Activated CD4-positive, alpha-beta T cell treated with anti-CD3 and anti-CD28 coated beads, Interleukin-2, amount 50 U/mL, for 24 hours (primary cell): ENCODE results near the gene FANCC.
"Not testable (repeated sequence)": the region's sequence is repeated elsewhere in the genome, so short reads cannot be mapped to it uniquely, and the experiment has no call there.

Experiments
- DNase-seq, 2 donors: peaks; one replicate each; pipeline ENCODE4 v3.0.0-alpha.2; 2020; ENCODE audit warnings: low read depth in 1 of 2, low spot score in 1 of 2

FANCC gene

DNA sequence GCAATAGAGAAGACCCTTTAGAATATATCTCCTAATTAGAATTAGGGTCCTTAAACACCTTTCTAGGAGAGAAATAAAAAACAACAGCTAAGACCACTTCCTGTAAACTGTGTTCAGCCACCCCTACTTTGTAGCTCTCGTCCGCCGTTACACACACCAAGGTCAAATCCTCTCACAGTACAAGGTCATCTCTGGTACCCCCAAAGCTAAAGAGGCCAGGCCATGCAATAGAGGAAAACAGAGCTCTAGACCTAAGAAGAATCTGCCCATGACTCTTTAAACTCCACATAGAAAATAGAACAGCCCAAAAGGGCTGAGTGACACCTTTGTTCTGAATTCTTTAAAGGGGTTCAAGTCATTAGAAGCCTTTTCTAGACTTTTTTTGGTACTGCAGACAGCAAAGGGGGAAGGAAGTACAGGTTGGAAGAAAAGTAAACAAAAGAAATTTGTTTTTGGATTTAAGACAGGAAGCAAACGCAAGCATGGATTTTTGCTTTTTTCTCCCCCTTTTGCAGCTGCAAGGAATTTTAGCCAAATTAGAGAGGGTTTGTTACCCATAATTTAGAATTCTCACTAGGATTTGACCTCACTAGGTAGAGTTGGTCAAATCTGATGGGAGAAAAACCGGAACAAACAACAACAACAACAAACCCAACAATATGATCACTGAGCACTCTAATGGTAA lies 13.4 kb upstream of the FANCC start:
- DNase-seq, result no peak

DNA sequence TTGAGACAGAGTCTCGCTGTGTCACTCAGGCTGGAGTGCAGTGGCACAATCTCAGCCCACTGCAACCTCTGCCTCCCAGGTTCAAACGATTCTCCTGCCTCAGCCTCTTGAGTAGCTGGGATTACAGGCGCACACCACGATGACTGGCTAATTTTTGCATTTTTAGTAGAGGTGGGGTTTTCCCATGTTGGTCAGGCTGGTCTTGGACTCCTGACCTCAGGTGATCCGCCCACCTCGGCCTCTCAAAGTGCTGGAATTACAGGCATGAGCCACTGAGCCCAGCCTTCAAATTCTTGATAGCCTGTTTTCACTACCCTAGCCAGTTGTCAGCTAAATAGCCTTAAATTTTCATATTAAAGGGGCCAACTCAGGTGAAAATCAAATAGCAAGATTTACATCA lies 11.6 kb upstream of the FANCC start:
- DNase-seq, result not testable (repeated sequence)

DNA sequence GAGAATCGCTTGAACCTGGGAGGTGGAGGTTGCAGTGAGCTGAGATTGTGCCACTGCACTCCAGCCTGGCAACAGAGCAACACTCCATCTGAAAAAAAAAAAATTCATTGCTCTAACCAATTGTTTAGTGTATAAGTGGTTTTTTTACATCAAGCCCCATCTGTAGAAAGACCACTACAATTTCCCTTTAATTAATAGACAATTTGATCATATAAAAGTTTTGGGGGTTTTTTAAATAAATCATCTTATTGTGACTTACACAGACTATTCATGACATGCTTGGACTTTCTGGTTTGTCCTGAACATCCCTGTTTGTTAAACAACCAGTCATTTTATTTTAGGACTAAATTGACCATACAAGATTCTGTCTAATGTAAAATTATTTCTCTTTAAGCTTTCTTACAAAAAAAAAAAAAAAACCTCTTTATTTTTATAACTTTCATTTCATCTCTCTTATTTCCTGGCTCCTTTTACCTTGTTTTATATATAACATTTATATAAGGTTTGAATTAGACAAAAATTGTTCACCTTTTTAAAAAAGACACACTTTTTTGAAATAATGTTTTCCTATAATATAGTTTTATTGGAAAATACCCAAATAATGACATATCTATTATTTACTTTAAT lies 9.8 kb upstream of the FANCC start:
- DNase-seq, result no peak

DNA sequence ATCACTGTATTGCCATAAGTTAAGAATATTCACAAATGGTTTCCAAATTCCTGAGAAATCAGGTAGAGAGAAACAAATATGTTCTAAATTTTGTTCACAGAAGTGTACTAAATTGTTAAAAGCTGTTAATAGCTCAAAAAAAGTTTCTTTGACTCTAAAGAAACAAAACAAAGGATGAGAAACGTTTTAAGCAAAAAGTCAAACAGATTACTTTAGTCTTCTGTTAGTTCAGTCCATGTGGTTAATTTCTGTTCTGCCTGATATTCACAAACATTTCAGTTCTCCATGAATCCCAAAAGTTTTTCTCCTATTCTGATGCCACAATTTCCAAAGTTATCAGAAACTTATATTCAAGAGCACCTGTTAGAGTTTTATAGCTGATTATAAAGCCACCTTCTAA lies 7.7 kb upstream of the FANCC start:
- no peak for DNase-seq

DNA sequence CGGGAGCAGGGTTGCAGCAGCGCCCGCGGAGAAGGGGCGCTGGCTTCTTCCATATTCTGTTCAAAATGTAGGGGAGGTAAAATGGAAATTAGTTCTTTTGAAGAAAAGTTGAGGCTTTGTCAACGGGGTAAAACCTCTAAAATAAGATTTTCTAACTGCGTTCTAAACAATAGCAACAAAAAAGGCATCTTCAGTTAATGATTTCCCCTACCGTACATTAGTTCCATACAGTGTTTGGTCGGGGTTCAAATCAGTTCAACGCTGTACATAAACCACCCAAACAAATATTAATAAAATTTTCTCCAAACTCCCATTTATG lies 343 bp upstream of the FANCC start:
- no peak for DNase-seq

DNA sequence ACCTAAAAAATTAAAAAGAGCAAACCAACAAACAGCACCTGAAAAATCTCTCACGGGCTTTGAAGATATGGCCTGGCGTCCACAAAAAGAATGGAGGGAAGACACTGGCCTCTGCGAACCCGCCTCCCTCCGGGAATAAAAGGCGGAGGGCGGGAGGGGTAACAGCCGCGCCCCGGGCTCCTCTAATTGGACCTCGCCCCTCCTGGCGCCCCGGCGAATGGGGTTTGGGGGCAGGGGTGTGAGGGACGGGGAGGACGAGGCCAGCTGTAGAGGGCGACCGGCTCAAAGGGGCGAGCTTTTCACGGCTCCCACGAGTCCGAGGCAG lies 753 bp downstream of the FANCC start:
- peak in 1 of 2 donors; percentile 2 for DNase-seq

DNA sequence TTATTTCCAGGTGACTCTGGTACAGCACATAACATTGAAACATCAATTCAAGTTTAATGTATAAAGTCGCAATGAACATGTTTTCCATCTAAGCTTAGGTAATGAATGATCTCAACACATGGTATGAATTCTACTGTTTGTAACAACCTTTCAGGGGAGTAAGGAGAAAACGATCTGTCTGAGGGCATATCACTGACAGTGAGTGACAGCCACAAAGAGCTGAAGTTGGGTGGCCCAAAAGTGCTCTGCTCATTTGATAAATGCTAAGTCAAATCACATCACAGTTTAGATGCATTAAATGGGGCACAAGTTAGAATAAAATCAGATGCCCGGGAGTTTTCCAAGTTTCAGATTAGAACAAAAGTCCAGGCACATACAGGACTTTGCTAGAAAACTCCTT lies 1.2 kb downstream of the FANCC start:
- DNase-seq, result no peak

DNA sequence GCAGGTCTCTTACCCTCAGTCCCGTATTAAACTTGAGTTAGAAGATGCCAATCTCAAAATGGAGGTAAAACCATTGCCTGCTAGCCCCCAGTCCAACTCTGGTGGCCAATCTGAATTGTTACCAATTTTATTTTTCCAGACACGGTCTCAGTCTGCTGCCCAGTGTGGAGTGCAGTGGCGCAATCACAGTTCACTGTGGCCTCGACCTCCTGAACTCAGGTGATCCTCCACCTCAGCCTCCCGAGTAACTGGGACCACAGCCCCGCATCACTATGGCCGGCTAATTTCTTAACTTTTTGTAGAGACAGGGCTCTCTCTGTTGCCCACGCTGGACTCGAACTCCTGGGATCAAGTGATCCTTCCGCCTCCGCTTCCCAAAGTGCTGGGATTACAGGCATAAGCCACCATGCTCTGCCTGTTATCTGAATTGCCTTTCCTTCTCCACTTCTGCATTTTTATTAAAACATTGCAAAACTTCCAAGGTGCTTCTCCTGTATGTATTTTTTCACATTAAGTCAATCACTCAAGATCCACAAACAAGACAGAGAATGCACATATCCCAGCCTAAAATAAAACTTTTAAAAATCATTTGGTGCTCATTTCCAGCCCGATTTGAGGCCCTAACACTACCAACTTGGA lies 2.3 kb downstream of the FANCC start:
- no peak for DNase-seq

DNA sequence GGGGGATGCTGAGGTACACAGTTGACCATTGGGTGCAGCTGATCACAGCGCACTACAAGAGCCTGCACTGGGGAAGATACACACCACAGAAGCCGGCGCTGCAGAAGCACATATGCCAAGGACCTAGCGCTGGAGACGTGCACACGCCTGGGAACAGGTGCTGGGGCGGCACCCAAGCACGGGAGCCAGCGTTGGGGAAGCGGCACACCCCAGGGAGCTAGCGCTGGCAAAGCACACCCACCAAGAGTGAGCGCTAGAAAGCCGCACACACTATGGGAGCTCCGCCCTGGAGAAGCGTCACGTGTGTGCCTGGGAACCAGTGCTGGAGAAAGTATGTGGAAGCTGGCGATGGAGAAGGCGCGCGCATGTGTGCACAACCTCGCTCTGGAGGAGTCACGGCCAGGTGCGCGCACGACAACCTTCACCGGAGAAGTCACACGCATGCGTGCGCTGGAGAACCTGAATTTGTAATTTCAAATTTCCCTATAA lies 4.5 kb downstream of the FANCC start:
- no peak for DNase-seq

DNA sequence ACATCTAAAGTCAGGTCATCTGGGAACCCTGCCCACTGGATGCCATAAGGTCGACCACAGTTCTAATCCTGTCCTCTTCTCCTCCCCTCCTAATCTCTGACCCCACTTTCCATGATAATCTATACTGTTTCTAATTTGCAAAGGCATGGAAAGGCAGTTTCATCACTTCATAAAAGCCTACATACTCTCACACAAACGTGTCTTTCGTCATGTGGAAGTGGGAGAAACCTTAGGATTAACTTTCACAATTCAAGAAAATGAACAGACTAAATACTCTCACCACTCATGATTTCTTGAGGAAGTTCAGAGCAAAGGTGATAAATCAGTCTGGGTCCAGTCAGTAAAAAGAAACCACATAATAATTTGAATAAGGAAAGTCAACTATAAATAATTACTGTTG lies 5.5 kb downstream of the FANCC start:
- no peak for DNase-seq

DNA sequence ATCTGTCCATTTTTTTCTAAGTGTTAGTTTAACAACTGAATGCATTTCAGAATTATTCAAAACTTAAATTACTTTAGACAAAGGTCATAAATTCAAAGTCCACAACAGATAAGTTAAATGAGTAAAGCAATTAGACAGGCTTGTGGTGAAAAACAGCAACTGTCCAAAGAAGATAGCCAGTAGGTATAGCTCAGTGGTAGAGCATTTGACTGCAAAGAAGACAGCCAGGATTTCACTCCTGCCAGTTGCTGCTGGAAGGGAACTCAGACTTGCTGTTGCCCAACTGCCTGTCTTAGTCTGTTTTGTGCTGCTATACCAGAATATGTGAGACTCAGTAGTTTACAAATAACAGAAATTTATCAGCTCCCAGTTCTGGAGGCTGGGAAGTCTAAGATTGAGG lies 10.0 kb downstream of the FANCC start:
- DNase-seq, result no peak

DNA sequence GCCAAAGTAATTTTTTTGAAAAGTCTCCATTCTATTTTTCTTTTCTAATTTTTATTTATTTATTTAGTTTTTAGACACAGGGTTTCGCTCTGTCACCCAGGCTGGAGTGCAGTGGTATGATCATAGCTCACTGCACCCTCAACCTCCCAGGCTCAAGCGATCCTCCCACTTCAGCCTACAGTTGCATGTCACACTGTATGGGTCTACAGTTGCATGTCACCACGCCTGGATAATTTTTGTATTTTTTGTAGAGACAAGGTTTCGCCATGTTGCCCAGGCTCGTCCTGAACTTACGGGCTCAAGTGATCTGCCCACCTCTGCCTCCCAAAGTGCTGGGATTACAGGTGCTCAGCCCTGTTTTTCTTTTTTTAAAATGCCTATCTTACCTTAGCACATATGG lies 10.7 kb downstream of the FANCC start:
- no peak for DNase-seq

DNA sequence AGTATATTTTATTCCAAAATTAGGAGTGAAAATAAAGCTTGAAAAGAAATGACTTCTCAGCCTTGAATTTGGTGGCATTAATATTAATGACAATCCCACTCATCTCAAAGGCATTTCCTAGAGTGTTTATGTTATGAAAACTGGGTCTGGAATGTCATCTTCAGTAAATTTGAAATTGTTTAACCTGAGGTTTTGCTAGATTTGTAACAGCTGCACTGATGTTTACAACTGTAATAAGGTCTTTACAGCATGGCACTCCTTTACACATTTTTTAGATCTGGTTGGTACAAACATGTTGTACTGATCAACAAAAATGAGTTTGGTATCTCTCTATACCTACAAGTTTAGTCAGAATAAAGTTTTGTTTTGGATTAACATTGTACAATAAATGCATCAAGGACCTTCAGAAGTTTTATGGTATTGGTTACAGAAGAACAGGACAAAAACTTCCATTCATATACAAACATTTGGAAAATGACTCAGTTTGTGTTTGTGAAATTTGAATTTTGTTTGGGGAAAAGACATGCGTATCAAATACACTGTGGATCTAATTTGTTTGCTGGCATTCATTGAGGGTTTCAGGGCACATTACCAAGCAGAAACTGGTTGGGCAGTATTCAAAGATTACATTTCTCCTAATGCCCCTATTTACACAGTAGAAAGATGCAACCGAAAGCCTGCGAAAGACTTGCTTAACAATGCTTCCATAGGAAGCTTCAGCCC lies 11.6 kb downstream of the FANCC start:
- DNase-seq, result no peak

DNA sequence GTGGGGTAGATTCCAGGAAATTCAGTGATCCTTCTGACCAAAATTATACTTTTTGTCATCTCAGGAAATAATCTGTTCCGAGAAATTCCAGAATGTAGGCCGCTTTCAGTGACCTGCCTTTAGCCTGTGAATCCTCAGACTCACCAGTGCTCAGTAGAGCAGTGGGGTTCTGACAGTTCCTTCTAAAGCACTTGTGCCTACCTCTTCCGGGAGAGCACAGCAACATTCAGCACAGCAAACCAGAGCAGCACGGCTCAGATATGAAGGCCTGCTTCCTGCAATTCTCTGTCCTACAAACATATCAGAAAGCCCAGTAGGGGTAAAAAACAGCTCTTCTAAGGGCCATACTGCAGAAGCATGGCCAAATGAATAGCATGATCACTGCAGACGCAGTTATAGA lies 15.0 kb downstream of the FANCC start:
- no peak for DNase-seq

DNA sequence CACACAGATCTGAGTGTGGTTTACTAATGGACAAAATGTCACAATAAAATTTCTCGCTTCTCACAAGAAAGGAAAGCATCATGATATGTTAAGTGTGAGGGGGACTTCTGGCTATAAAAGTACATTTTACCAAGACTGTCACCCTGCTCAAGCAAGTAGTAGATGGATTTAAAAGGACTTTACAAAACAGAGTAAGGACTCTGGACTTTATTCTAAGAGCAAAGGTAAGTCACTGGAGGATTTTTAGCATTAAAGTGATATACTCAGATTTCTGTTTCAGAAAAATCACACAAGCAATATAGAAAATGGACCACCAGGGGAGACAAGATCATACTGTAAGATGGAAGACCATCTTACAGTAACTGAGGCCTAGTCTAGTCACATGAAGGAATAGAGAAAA lies 19.7 kb downstream of the FANCC start:
- DNase-seq, result no peak

DNA sequence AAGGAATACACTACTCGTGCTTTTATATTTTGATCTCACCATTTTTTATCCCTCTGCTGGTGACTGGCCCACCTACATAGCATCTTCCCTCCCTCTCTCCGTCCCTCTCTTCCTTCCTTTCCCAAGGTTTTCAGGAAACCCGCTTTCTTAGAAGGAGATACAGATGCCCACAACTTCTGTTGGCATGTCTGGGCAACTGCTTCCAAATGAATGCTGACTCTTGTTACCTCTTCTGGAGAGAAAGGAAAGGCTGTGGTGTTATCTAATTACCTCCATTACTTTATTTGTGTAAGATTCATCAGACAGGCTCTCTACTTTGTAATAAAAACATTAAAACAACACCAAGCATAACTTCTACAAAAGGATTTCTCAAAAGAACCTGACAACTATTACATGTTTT lies 20.2 kb downstream of the FANCC start:
- no peak for DNase-seq

DNA sequence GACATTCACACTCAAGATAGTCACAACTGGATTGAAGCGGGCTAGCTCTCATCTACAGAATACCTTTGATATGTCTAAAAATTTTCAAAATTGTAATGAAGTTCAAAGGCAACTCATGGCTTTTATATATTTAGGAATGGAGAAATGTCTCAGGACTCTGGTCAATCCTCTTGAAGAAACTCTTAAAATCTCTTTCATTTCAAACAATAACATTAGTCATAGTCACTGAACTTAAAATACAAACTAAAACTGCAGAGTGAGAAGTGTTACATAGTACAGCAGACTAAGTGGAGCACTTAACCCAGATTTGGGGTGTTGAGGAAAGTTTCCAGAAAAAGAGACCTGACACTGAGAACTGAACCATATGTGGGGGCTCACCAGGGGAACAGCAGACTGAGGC lies 20.7 kb downstream of the FANCC start:
- DNase-seq, result no peak

DNA sequence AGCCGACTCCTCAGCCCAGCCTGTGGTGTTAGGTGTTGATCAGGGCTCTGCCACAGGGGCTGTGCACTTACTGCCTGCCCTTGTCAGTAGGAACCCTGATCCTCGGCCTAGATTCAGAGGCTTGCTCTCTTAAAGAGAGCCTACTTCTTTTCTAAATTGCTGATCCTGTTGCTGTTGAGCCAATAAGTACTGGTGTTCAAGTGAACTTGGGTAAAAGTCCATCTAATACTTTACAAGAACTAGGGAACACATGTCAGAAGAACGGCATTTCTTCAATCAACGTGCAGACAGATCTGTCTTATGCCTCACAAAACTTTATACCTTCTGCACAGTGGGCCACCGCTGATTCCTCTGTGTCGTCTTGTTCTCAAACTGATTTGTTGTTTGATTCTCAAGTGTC lies 24.2 kb downstream of the FANCC start:
- not testable (repeated sequence) for DNase-seq

DNA sequence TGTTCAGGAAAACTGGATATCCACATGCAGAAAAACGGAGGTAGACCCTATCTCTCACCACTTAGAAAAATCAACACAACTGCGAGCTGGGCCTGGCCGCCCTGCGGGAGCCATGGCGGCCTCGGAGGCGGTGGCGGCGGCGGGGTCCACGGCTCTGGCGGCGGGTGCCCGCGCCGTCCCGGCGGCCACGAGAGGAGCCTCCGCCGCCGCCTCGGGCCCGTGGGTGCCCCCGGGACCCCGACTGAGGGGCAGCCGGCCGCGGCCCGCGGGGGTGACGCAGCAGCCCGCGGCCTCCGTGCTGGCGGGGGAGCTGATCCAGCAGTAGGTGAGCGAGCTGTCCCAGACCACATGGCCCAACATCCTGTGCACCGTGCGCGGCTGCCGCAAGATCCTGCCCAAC lies 25.3 kb downstream of the FANCC start:
- no peak for DNase-seq

DNA sequence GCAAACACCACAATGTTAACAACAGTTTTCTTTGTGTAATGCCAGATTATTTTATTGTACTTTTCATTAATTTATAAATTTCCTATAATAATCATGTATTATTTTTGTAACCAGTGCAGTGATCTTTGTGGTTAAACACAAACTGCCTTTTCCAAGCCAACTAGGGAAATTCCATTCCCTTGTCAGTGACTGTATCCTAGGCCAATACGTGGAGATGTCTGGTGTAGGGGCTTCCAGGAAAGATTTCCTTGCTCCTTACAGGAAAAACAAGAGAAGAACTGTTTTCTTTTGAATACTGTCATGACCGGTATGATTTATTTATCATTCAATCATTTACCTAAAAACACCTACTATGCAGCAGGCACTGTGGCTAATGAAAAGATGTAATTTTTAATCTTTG lies 31.4 kb downstream of the FANCC start:
- no peak for DNase-seq

DNA sequence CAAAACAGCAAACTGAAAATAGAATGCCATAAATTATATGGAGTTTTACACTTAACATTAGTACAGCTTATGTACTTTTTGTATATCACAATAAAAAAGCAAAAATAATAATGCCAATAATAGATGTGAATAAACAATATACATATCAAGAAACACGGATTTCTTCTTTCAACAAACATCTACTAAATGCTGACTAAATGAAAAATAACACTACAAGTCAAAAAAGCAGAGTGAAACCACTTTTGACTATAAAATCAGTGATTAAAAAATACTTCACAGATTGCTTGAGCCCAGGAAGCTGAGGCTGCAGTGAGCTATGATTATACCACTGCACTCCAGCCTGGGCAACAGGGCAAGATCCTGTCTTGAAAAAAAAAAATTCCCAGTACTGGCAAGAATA lies 32.2 kb downstream of the FANCC start:
- DNase-seq, result no peak
